ENCODE results near the gene GLB1L.
"Not testable (repeated sequence)": the region's sequence is repeated elsewhere in the genome, so short reads cannot be mapped to it uniquely, and the experiment has no call there.

The GLB1L gene

GRCh38 chr2:219205165-219205538, 40.1 kb downstream of the GLB1L start:
- no peak for DNase-seq

- no peak for DNase-seq
These were observed 40.6 kb downstream of the GLB1L start for GRCh38 chr2:219204425-219205164.

- not testable (repeated sequence) for DNase-seq
These were observed 43.9 kb downstream of the GLB1L start for GRCh38 chr2:219201331-219201730.

- DNase-seq, result not testable (repeated sequence)
These were observed 44.5 kb downstream of the GLB1L start for GRCh38 chr2:219200502-219201326.

GRCh38 chr2:219199470-219200211, 45.6 kb downstream of the GLB1L start:
- DNase-seq, result no peak

- DNase-seq, result no peak
These were observed 46.3 kb downstream of the GLB1L start for GRCh38 chr2:219198974-219199373.

GRCh38 chr2:219197388-219197787, 47.9 kb downstream of the GLB1L start:
- DNase-seq, result no peak

- no peak for DNase-seq
These were observed 58.3 kb downstream of the GLB1L start for GRCh38 chr2:219186754-219187456.
